Neural cell (in vitro differentiated cells): ENCODE measurements around the gene ATG2A. TPM values are rescaled to one million over a fixed set of nuclear protein-coding genes. Genes with fewer than 3 reads are reported as not detected.

Experiments
- H2AFZ ChIP-seq: fragments of 200-600, 300-800 bp; sonication (generic), shearing (Covaris generic); 2 replicates; pipeline ENCODE4 v1.6.0; 2014; ENCODE audit warnings: low read depth, mild to moderate bottlenecking, antibody characterized with exemption, low read length, moderate library complexity
- H3F3A ChIP-seq: fragments of 200-600 bp; shearing (Covaris generic); 2 replicates; pipeline ENCODE4 v1.6.1; 2016; ENCODE audit warnings: mild to moderate bottlenecking, moderate library complexity, mixed read lengths, antibody characterized with exemption, low read length; ENCODE audit not compliant: insufficient read depth, poor library complexity, severe bottlenecking
- H3K27ac ChIP-seq: fragments of 200-600, 300-800 bp; sonication (generic), shearing (Covaris generic); 2 replicates; pipeline ENCODE4 v1.5.1; 2014; ENCODE audit warnings: mild to moderate bottlenecking, low read length, moderate library complexity
- H3K27me3 ChIP-seq: fragments of 300-800, 200-600 bp; sonication (generic), shearing (Covaris generic); 2 replicates; pipeline ENCODE4 v1.6.0; 2014; ENCODE audit warnings: mild to moderate bottlenecking, low read depth, low read length, moderate library complexity; ENCODE audit not compliant: insufficient read depth
- H3K36me3 ChIP-seq: fragments of 300-800, 200-600 bp; sonication (generic), shearing (Covaris generic); 2 replicates; pipeline ENCODE4 v1.5.1; 2014; ENCODE audit warnings: mild to moderate bottlenecking, antibody characterized with exemption, low read length, moderate library complexity; ENCODE audit not compliant: insufficient read depth
- H3K4me2 ChIP-seq: fragments of 300-800, 200-600 bp; sonication (generic), shearing (Covaris generic); 2 replicates; pipeline ENCODE4 v1.6.0; 2014; ENCODE audit warnings: mild to moderate bottlenecking, low read length
- H3K4me3 ChIP-seq: fragments of 300-800, 200-600 bp; sonication (generic), shearing (Covaris generic); 2 replicates; pipeline ENCODE4 v1.5.1; 2014; ENCODE audit warnings: mild to moderate bottlenecking, low read length, moderate library complexity
- H3K79me2 ChIP-seq: fragments of 200-600 bp; shearing (Covaris generic); replicated peaks from 2 replicates; pipeline ENCODE4 v1.6.0; 2014; ENCODE audit warnings: mild to moderate bottlenecking, low read length, moderate library complexity; ENCODE audit not compliant: insufficient read depth
- H3K9ac ChIP-seq: fragments of 300-800, 200-600 bp; sonication (generic), shearing (Covaris generic); 2 replicates; pipeline ENCODE4 v1.6.1; 2016; ENCODE audit warnings: mild to moderate bottlenecking, low read length, mixed read lengths
- H3K9me2 ChIP-seq: fragments of 200-600 bp; shearing (Covaris generic); 2 replicates; pipeline ENCODE4 v1.6.1; 2016; ENCODE audit warnings: mild to moderate bottlenecking, low read length, mixed read lengths; ENCODE audit not compliant: insufficient read depth
- H3K9me3 ChIP-seq: fragments of 200-600, 300-800 bp; sonication (generic), shearing (Covaris generic); 2 replicates; pipeline ENCODE4 v1.6.1; 2016; ENCODE audit warnings: mild to moderate bottlenecking, mixed run types, low read length, moderate library complexity, mixed read lengths
- H4K20me1 ChIP-seq: fragments of 200-600 bp; shearing (Covaris generic); 2 replicates; pipeline ENCODE4 v1.6.1; 2016; ENCODE audit warnings: mild to moderate bottlenecking, mixed run types; ENCODE audit not compliant: insufficient read depth
- CTCF ChIP-seq: fragments of 450-650 bp; IDR thresholded peaks from 2 replicates; pipeline ENCODE4 v1.5.1; 2014; ENCODE audit warnings: antibody characterized with exemption, mild to moderate bottlenecking, moderate library complexity; ENCODE audit not compliant: poor library complexity, severe bottlenecking
- EP300 ChIP-seq: fragments of 450-650 bp; conservative IDR thresholded peaks from 2 replicates; pipeline ENCODE4 v1.6.1; 2014; ENCODE audit warnings: antibody characterized with exemption, mild to moderate bottlenecking, moderate library complexity; ENCODE audit not compliant: poor library complexity, severe bottlenecking
- EZH2 ChIP-seq: fragments of 200-600, 300-800 bp; shearing (Covaris generic), sonication (generic); IDR thresholded peaks from 2 replicates; pipeline ENCODE4 v1.6.1; 2014; ENCODE audit warnings: antibody characterized with exemption, low read length, borderline replicate concordance, mild to moderate bottlenecking; ENCODE audit not compliant: insufficient read depth, poor library complexity, severe bottlenecking
- MXI1 ChIP-seq: fragments of 450-650 bp; conservative IDR thresholded peaks from 2 replicates; pipeline ENCODE4 v1.6.1; 2014; ENCODE audit warnings: antibody characterized with exemption, mild to moderate bottlenecking; ENCODE audit not compliant: poor library complexity, severe bottlenecking
- POLR2AphosphoS5 ChIP-seq: IDR thresholded peaks from 2 replicates; pipeline ENCODE4 v1.6.1; 2012
- RAD21 ChIP-seq: fragments of 450-650 bp; conservative IDR thresholded peaks from 2 replicates; pipeline ENCODE4 v1.6.1; 2014; ENCODE audit warnings: antibody characterized with exemption, mild to moderate bottlenecking, moderate library complexity
- REST ChIP-seq: IDR thresholded peaks from 2 replicates; pipeline ENCODE4 v1.6.1; 2012; ENCODE audit warnings: borderline replicate concordance
- SMC3 ChIP-seq: fragments of 450-650 bp; conservative IDR thresholded peaks from 2 replicates; pipeline ENCODE4 v1.6.1; 2014; ENCODE audit warnings: antibody characterized with exemption, mild to moderate bottlenecking, moderate library complexity; ENCODE audit not compliant: poor library complexity
- TAF1 ChIP-seq: IDR thresholded peaks from 2 replicates; pipeline ENCODE4 v1.6.1; 2012; ENCODE audit warnings: low read depth
- polyA minus RNA-seq: library from RNA; depleted of rRNA, polyadenylated mRNA; stranded (reverse); fragments of >200 nt; gene quantifications from 2 replicates; pipeline ENCODE4 v1.2.3, GENCODE V29; 2014
- polyA plus RNA-seq: library from polyadenylated mRNA; depleted of rRNA; stranded (reverse); fragments of >200 nt; gene quantifications from 2 replicates; pipeline ENCODE4 v1.2.3, GENCODE V29; 2014

Gene ATG2A
- polyA plus RNA-seq: 7.5 and 10.7 TPM in 2 replicates
- polyA minus RNA-seq: 7.6 and 11.2 TPM in 2 replicates

DNA sequence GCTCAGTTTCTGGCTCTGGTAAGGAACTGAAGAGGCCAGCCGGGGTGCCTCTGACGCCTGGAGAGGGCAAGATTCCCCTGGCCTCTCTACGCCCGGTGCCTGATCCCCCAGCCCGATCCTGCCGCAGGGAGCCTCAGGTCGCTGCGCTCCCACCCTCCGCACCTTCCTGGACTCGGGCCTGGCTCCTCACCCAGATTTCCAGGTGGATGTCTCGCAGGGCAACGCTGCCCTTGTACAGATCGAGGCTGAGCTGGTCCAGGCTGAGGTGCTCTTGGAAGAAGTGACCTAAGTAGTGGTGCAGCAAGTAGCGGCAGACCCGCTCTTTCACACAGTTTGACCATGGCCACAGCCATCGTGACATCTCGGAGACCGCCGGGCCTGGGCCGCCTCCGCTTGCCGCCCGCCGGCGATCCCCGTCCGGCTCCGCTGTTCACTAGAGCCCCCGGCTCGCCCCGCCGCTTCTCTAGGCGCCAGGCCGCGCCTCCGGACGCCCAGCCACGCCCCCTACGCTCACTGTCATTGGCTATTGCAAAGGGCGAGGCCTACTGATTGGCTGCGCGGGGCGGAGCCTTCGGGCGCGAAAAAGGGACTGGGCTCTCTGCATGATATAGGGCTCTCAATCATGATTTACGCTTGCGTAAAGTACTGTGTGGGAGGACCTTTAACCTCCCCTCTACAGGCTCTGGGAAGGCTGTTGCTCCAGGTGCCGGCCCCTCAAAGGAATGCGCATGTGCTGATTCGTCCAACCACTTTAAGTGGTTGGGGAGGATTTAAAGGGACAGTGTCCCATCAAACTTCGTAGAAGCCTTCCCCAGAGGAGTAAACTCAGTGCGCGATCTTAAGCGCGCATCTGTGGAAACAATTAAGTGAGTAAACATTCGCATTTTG, at the start of gene ATG2A:
ATG2A (minus strand) TSS at position 435 of the 888 bp plus-strand sequence; CDS start at position 361, 74 bp downstream.
- H3K79me2 ChIP-seq: peaks cover 7% of the 10 kb centered on the region
- H3K27me3 ChIP-seq: no peaks in the 10 kb centered on the region
- peak within 1 kb of the TSS; percentile 72 for H3K4me3 ChIP-seq
- TF ChIP-seq POLR2AphosphoS5: peak; percentile 57
- peak; percentile 15 for TF ChIP-seq RAD21
- no peak for TF ChIP-seq EZH2
- peak; percentile 85 for TF ChIP-seq REST
- peak; percentile 75 for TF ChIP-seq TAF1
- TF ChIP-seq SMC3: no peak
- TF ChIP-seq EP300: no peak
- no peak for TF ChIP-seq CTCF
- TF ChIP-seq MXI1: peak; percentile 100
- H3K36me3 ChIP-seq: no peaks in the 10 kb centered on the region
- H3K9me2 ChIP-seq: no peaks in the 10 kb centered on the region
- H3F3A ChIP-seq: no peaks in the 10 kb centered on the region
- H3K9ac ChIP-seq: peak within 1 kb of the TSS; percentile 78
- peak within 1 kb of the TSS; percentile 84 for H3K4me2 ChIP-seq
- H3K9me3 ChIP-seq: no peaks in the 10 kb centered on the region
- peak within 1 kb of the TSS; percentile 52 for H3K27ac ChIP-seq
- H2AFZ ChIP-seq: peak within 1 kb of the TSS; percentile 43
- H4K20me1 ChIP-seq: no peaks in the 10 kb centered on the region

- Histone ChIP-seq H3K9ac (no peak overlapping the region), H3K27me3 (no peaks in the 10 kb centered on the region), H2AFZ (no peak overlapping the region), H3K36me3 (no peaks in the 10 kb centered on the region), H3K4me3 (no peak overlapping the region), H3K9me2 (no peaks in the 10 kb centered on the region), H3K27ac (no peak overlapping the region), H3K79me2 (no peaks in the 10 kb centered on the region), H3K4me2 (no peak overlapping the region), H4K20me1 (no peaks in the 10 kb centered on the region), H3K9me3 (no peaks in the 10 kb centered on the region), H3F3A (no peaks in the 10 kb centered on the region)
- TF ChIP-seq CTCF (no peak), MXI1 (no peak), EP300 (no peak), EZH2 (no peak), POLR2AphosphoS5 (no peak), SMC3 (no peak), RAD21 (no peak), REST (no peak), TAF1 (no peak)
Measured at GRCh38 chr11:64963072-64963631, 46.1 kb upstream of the ATG2A start.
